HepG2 (cell line): ENCODE data around the gene KDM4B.

Source experiments
- CTCF ChIP-seq: sonication (generic); formaldehyde crosslinking; IDR thresholded peaks from 2 replicates; pipeline ENCODE4 v1.5.0; 2020; ENCODE audit warnings: mild to moderate bottlenecking, missing genetic modification reagents, moderate library complexity
- ERF ChIP-seq: IDR thresholded peaks from 2 replicates; pipeline ENCODE4 v1.6.1; 2018; ENCODE audit warnings: missing biosample characterization, missing genetic modification reagents
- NCOA1 ChIP-seq: sonication (generic); formaldehyde crosslinking; IDR thresholded peaks from 2 replicates; pipeline ENCODE4 v1.9.0; 2021; ENCODE audit warnings: missing genetic modification reagents
- NFAT5 ChIP-seq: sonication (generic); formaldehyde crosslinking; IDR thresholded peaks from 2 replicates; pipeline ENCODE4 v1.4.0; 2020; ENCODE audit warnings: missing genetic modification reagents
- RBAK ChIP-seq: sonication (generic); formaldehyde crosslinking; IDR thresholded peaks from 2 replicates; pipeline ENCODE4 v1.5.1; 2020; ENCODE audit warnings: mild to moderate bottlenecking, missing genetic modification reagents
- SP4 ChIP-seq: sonication (generic); formaldehyde crosslinking; IDR thresholded peaks from 2 replicates; pipeline ENCODE4 v1.8.1; 2023; ENCODE audit warnings: mild to moderate bottlenecking, missing genetic modification reagents

GRCh38 chr19:5116292-5116691, 147.4 kb downstream of the KDM4B start:
- TF ChIP-seq NFAT5 (CRISPR knock-in tag) (no peak), CTCF (CRISPR knock-in tag) (no peak), SP4 (CRISPR knock-in tag) (no peak), ERF (CRISPR knock-in tag) (no peak), RBAK (CRISPR knock-in tag) (no peak), NCOA1 (no peak)
